ENCODE data around the gene GJA9. TPM values are rescaled to one million over a fixed set of nuclear protein-coding genes. Genes with fewer than 3 reads are reported as not detected.
"Not testable (repeated sequence)": the region's sequence is repeated elsewhere in the genome, so short reads cannot be mapped to it uniquely, and the experiment has no call there.

The GJA9 gene
- polyA plus RNA-seq, 2 of the 4 experiments (the other 2 are of a cell fraction) = not detected

GRCh38 chr1:38915352-38915948 is 34.1 kb upstream of the GJA9 start:
- Histone ChIP-seq H3K9me3 (no peaks in the 10 kb centered on the region), H3K4me3 (no peak overlapping the region), H3K4me1 (no peaks in the 10 kb centered on the region), H3K4me2 (no peak overlapping the region), H3K27ac (no peak overlapping the region)
- ChIA-PET CTCF (no interaction called here), POLR2A (no interaction called here)
- no peak for FAIRE-seq
- TF ChIP-seq HMGXB4 (CRISPR knock-in tag; IDR thresholded peaks at IDR 0.05; ENCODE audit: borderline replicate concordance) (no peak), PBX3 (IDR thresholded peaks at IDR 0.05) (no peak), HEYL (CRISPR knock-in tag; IDR thresholded peaks at IDR 0.05) (no peak), GATA3 (IDR thresholded peaks at IDR 0.05; ENCODE audit: borderline replicate concordance) (no peak), ZSCAN20 (CRISPR knock-in tag; IDR thresholded peaks at IDR 0.05) (no peak), CBX8 (IDR thresholded peaks at IDR 0.05) (no peak), CHD2 (IDR thresholded peaks at IDR 0.05; ENCODE audit: low read length, partially characterized antibody) (no peak), RARB (CRISPR knock-in tag; IDR thresholded peaks at IDR 0.05) (no peak), BCL3 (IDR thresholded peaks at IDR 0.05) (no peak), CEBPB (IDR thresholded peaks at IDR 0.05) (no peak), RNF2 (IDR thresholded peaks at IDR 0.05; ENCODE audit: borderline replicate concordance, low read depth) (no peak)
- no peak for ATAC-seq
- WGBS (ENCODE audit: missing lambda C conversion rate) = 38% methylated on average over 3 of the region's 3 CpGs
- no peak for DNase-seq (ENCODE audit: low read depth in 1 of 2, low spot score in 1 of 2)

- WGBS (ENCODE audit: missing lambda C conversion rate) = 89% methylated on average over 8 of the region's 8 CpGs
- H3K27ac ChIP-seq; FAIRE-seq; DNase-seq (ENCODE audit: low read depth in 1 of 2, low spot score in 1 of 2); H3K9me3 ChIP-seq; H3K4me1 ChIP-seq; CTCF ChIA-PET; H3K4me3 ChIP-seq; ATAC-seq; H3K4me2 ChIP-seq; POLR2A ChIA-PET: not testable (repeated sequence)
Measured at GRCh38 chr1:38914908-38915307, 33.5 kb upstream of the GJA9 start.

- ChIA-PET CTCF (no interaction called here), POLR2A (no interaction called here)
- H3K4me3 ChIP-seq = no peak overlapping the region
- no peak for DNase-seq (ENCODE audit: low read depth in 1 of 2, low spot score in 1 of 2)
- peaks cover 2% of the 10 kb centered on the region; the same call in 1 of the 3 replicates for H3K9me3 ChIP-seq
- ATAC-seq = no peak
- no peaks in the 10 kb centered on the region for H3K4me1 ChIP-seq
- FAIRE-seq = no peak
- H3K4me2 ChIP-seq = no peak overlapping the region
- 88% methylated on average over 13 of the region's 13 CpGs for WGBS (ENCODE audit: missing lambda C conversion rate)
- H3K27ac ChIP-seq = no peak overlapping the region
- TF ChIP-seq NR3C1 (IDR thresholded peaks at IDR 0.05) (no peak), RARB (CRISPR knock-in tag; IDR thresholded peaks at IDR 0.05) (no peak), CHD2 (IDR thresholded peaks at IDR 0.05; ENCODE audit: low read length, partially characterized antibody) (no peak), NFE2L2 (conservative IDR thresholded peaks at IDR 0.05; ENCODE audit: low read length) (no peak), RAD21 (conservative IDR thresholded peaks at IDR 0.05 in 1 of 2, IDR thresholded peaks at IDR 0.05 in 1 of 2) (no peak), ATOH8 (CRISPR knock-in tag; IDR thresholded peaks at IDR 0.05; ENCODE audit: low read depth) (no peak), JUNB (IDR thresholded peaks at IDR 0.05) (no peak), SREBF2 (IDR thresholded peaks at IDR 0.05) (no peak), RCOR1 (IDR thresholded peaks at IDR 0.05; ENCODE audit: low read depth, low read length) (no peak), EHF (CRISPR knock-in tag; IDR thresholded peaks at IDR 0.05) (no peak), SMC3 (IDR thresholded peaks at IDR 0.05) (no peak), EP300 (IDR thresholded peaks at IDR 0.05) (no peak), HMGXB4 (CRISPR knock-in tag; IDR thresholded peaks at IDR 0.05; ENCODE audit: borderline replicate concordance) (no peak), TFCP2L1 (CRISPR knock-in tag; IDR thresholded peaks at IDR 0.05) (no peak), JUN (IDR thresholded peaks at IDR 0.05) (no peak), POLR2A (IDR thresholded peaks at IDR 0.05; ENCODE audit: low read length) (no peak), USF2 (IDR thresholded peaks at IDR 0.05) (no peak), FOSB (CRISPR knock-in tag; IDR thresholded peaks at IDR 0.05) (no peak)
Measured at GRCh38 chr1:38908821-38909220, 27.4 kb upstream of the GJA9 start.

Data from A549 (cell line).